Activated T-helper 1 cell treated with anti-CD3 and anti-CD28 coated beads, Interleukin-12 subunit alpha, Interleukin-12 subunit beta, Interleukin-2, Interleukin-4 antibody, amounts not matched to agents 30 ng/mL and 10 ng/mL and 1 ng/mL, durations not matched to agents 14 hours and 24 hours and 36 hours (primary cell): ENCODE measurements around the gene GPLD1. TPM values are rescaled to one million over a fixed set of nuclear protein-coding genes. Genes with fewer than 3 reads are reported as not detected.
A peak's percentile ranks its signal among the peaks of the same experiment; 100 is the strongest.
"Not testable (repeated sequence)": the region's sequence is repeated elsewhere in the genome, so short reads cannot be mapped to it uniquely, and the experiment has no call there.

Source experiments
- DNase-seq: peaks from one replicate; pipeline ENCODE4 v3.0.0; 2021; ENCODE audit warnings: low spot score
- H3K27ac Mint-ChIP-seq: one replicate; pipeline ENCODE4 v1.8.0; 2021; ENCODE audit warnings: mild to moderate bottlenecking, mixed read lengths
- H3K27me3 Mint-ChIP-seq: one replicate; pipeline ENCODE4 v1.8.0; 2022; ENCODE audit warnings: mild to moderate bottlenecking, moderate library complexity, mixed read lengths; ENCODE audit not compliant: insufficient read depth
- H3K36me3 Mint-ChIP-seq: one replicate; pipeline ENCODE4 v1.8.0; 2021; ENCODE audit warnings: low read depth, mixed read lengths
- H3K4me1 Mint-ChIP-seq: one replicate; pipeline ENCODE4 v1.8.0; 2021; ENCODE audit warnings: low read depth, mixed read lengths
- H3K4me3 Mint-ChIP-seq: one replicate; pipeline ENCODE4 v1.8.0; 2021; ENCODE audit warnings: mild to moderate bottlenecking, moderate library complexity, mixed read lengths
- H3K9me3 Mint-ChIP-seq: one replicate; pipeline ENCODE4 v1.8.0; 2021; ENCODE audit warnings: mixed read lengths
- intact Hi-C: fragments of 100-400 bp; cut with micrococcal nuclease; formaldehyde crosslinking; loops from one replicate; pipeline ENCODE4 v1.15.1; 2024
- total RNA-seq: library from RNA; stranded (reverse); gene quantifications from 2 replicates; pipeline ENCODE4 v1.2.3, GENCODE V29; 2022

Gene GPLD1
- total RNA-seq, 1 donor from 2014 or later, result 0.39 TPM

GRCh38 chr6:24440897-24441598 is 48.3 kb downstream of the GPLD1 start:
- no peak for DNase-seq
- H3K9me3 Mint-ChIP-seq, result no peaks in the 10 kb centered on the region
- H3K4me1 Mint-ChIP-seq, result peaks cover 5% of the 10 kb centered on the region
- intact Hi-C loops, result no loop called here
- no peaks in the 10 kb centered on the region for H3K27me3 Mint-ChIP-seq
- no peak overlapping the region for H3K27ac Mint-ChIP-seq
- no peak overlapping the region for H3K4me3 Mint-ChIP-seq
- H3K36me3 Mint-ChIP-seq, result no peaks in the 10 kb centered on the region

- Mint-ChIP-seq H3K27me3 (no peaks in the 10 kb centered on the region), H3K4me3 (no peak overlapping the region), H3K27ac (no peak overlapping the region), H3K9me3 (no peaks in the 10 kb centered on the region), H3K36me3 (no peaks in the 10 kb centered on the region), H3K4me1 (peaks cover 5% of the 10 kb centered on the region)
- DNase-seq, result no peak
- intact Hi-C loops, result no loop called here
Measured at GRCh38 chr6:24439858-24440539, 49.4 kb downstream of the GPLD1 start.

- no peak overlapping the region for H3K27ac Mint-ChIP-seq
- no peaks in the 10 kb centered on the region for H3K27me3 Mint-ChIP-seq
- no peak overlapping the region for H3K4me3 Mint-ChIP-seq
- no peaks in the 10 kb centered on the region for H3K36me3 Mint-ChIP-seq
- peaks cover 5% of the 10 kb centered on the region for H3K4me1 Mint-ChIP-seq
- intact Hi-C loops, result no loop called here
- no peaks in the 10 kb centered on the region for H3K9me3 Mint-ChIP-seq
- no peak for DNase-seq
Measured at GRCh38 chr6:24436979-24437378, 52.4 kb downstream of the GPLD1 start.

GRCh38 chr6:24432611-24433010 is 56.8 kb downstream of the GPLD1 start:
- Mint-ChIP-seq H3K27ac (no peak overlapping the region), H3K9me3 (no peaks in the 10 kb centered on the region), H3K36me3 (no peaks in the 10 kb centered on the region), H3K27me3 (no peaks in the 10 kb centered on the region), H3K4me3 (no peak overlapping the region), H3K4me1 (no peaks in the 10 kb centered on the region)
- intact Hi-C loops, result loop anchor here (5.0 kb wide), 2 partner anchors 60 to 335 kb away; partner anchors contain the start of gene ALDH5A1
- DNase-seq, result no peak

- no peak for DNase-seq
- H3K4me1 Mint-ChIP-seq, result no peaks in the 10 kb centered on the region
- intact Hi-C loops, result loop anchor here (1.0 to 5.0 kb wide), 5 partner anchors 61 to 336 kb away; partner anchors contain the start of gene ALDH5A1
- no peak overlapping the region for H3K4me3 Mint-ChIP-seq
- peaks cover 2% of the 10 kb centered on the region for H3K36me3 Mint-ChIP-seq
- H3K27ac Mint-ChIP-seq, result no peak overlapping the region
- no peaks in the 10 kb centered on the region for H3K27me3 Mint-ChIP-seq
- H3K9me3 Mint-ChIP-seq, result no peaks in the 10 kb centered on the region
Measured at GRCh38 chr6:24431045-24431451, 58.3 kb downstream of the GPLD1 start.

- no peak for DNase-seq
- intact Hi-C loops, result loop anchor here (2.0 to 5.0 kb wide), 3 partner anchors 62 to 337 kb away; partner anchors contain the start of gene ALDH5A1
- Mint-ChIP-seq H3K4me1 (no peaks in the 10 kb centered on the region), H3K36me3 (peaks cover 2% of the 10 kb centered on the region), H3K9me3 (no peaks in the 10 kb centered on the region), H3K4me3 (no peak overlapping the region), H3K27ac (no peak overlapping the region), H3K27me3 (no peaks in the 10 kb centered on the region)
Measured at GRCh38 chr6:24430086-24430485, 59.3 kb downstream of the GPLD1 start.

GRCh38 chr6:24429146-24429545 is 60.2 kb downstream of the GPLD1 start:
- intact Hi-C loops, result no loop called here
- H3K4me3 Mint-ChIP-seq, result no peak overlapping the region
- no peaks in the 10 kb centered on the region for H3K4me1 Mint-ChIP-seq
- no peaks in the 10 kb centered on the region for H3K9me3 Mint-ChIP-seq
- no peaks in the 10 kb centered on the region for H3K27me3 Mint-ChIP-seq
- H3K36me3 Mint-ChIP-seq, result peaks cover 12% of the 10 kb centered on the region
- DNase-seq, result no peak
- no peak overlapping the region for H3K27ac Mint-ChIP-seq

- Mint-ChIP-seq H3K27ac (no peak overlapping the region), H3K4me3 (no peak overlapping the region), H3K4me1 (no peaks in the 10 kb centered on the region), H3K9me3 (no peaks in the 10 kb centered on the region), H3K36me3 (peaks cover 12% of the 10 kb centered on the region), H3K27me3 (no peaks in the 10 kb centered on the region)
- intact Hi-C loops, result no loop called here
- no peak for DNase-seq
Measured at GRCh38 chr6:24428615-24429014, 60.8 kb downstream of the GPLD1 start.

- H3K36me3 Mint-ChIP-seq, result peaks cover 19% of the 10 kb centered on the region
- DNase-seq, result no peak
- H3K27ac Mint-ChIP-seq, result peak overlapping the region; percentile 27
- H3K9me3 Mint-ChIP-seq, result no peaks in the 10 kb centered on the region
- H3K27me3 Mint-ChIP-seq, result no peaks in the 10 kb centered on the region
- intact Hi-C loops, result no loop called here
- no peaks in the 10 kb centered on the region for H3K4me1 Mint-ChIP-seq
- no peak overlapping the region for H3K4me3 Mint-ChIP-seq
Measured at GRCh38 chr6:24426729-24427446, 62.5 kb downstream of the GPLD1 start.

- no peaks in the 10 kb centered on the region for H3K27me3 Mint-ChIP-seq
- H3K36me3 Mint-ChIP-seq, result peaks cover 32% of the 10 kb centered on the region
- H3K27ac Mint-ChIP-seq, result no peak overlapping the region
- no peaks in the 10 kb centered on the region for H3K4me1 Mint-ChIP-seq
- no peak overlapping the region for H3K4me3 Mint-ChIP-seq
- no peak for DNase-seq
- intact Hi-C loops, result no loop called here
- no peaks in the 10 kb centered on the region for H3K9me3 Mint-ChIP-seq
Measured at GRCh38 chr6:24425091-24425490, 64.3 kb downstream of the GPLD1 start.

GRCh38 chr6:24419526-24419925 is 69.9 kb downstream of the GPLD1 start:
- DNase-seq, result no peak
- Mint-ChIP-seq H3K9me3 (no peaks in the 10 kb centered on the region), H3K27me3 (no peaks in the 10 kb centered on the region), H3K4me3 (no peak overlapping the region), H3K4me1 (no peaks in the 10 kb centered on the region), H3K36me3 (peaks cover 41% of the 10 kb centered on the region), H3K27ac (no peak overlapping the region)
- intact Hi-C loops, result no loop called here

- Mint-ChIP-seq H3K27ac (no peak overlapping the region), H3K27me3 (no peaks in the 10 kb centered on the region), H3K9me3 (no peaks in the 10 kb centered on the region), H3K4me3 (no peak overlapping the region), H3K4me1 (no peaks in the 10 kb centered on the region), H3K36me3 (peaks cover 38% of the 10 kb centered on the region)
- DNase-seq, result no peak
- intact Hi-C loops, result no loop called here
Measured at GRCh38 chr6:24415753-24416152, 73.6 kb downstream of the GPLD1 start.

- H3K9me3 Mint-ChIP-seq, DNase-seq, H3K27me3 Mint-ChIP-seq, H3K27ac Mint-ChIP-seq, H3K4me1 Mint-ChIP-seq, intact Hi-C loops, H3K4me3 Mint-ChIP-seq: not testable (repeated sequence)
- peaks cover 31% of the 10 kb centered on the region for H3K36me3 Mint-ChIP-seq
Measured at GRCh38 chr6:24414531-24414930, 74.8 kb downstream of the GPLD1 start.
